ENCODE results near the gene MBNL1. TPM values are rescaled to one million over a fixed set of nuclear protein-coding genes. Genes with fewer than 3 reads are reported as not detected.

Gene MBNL1
- total RNA-seq, 1 experiment from 2014 or later, result 68.6 TPM

DNA sequence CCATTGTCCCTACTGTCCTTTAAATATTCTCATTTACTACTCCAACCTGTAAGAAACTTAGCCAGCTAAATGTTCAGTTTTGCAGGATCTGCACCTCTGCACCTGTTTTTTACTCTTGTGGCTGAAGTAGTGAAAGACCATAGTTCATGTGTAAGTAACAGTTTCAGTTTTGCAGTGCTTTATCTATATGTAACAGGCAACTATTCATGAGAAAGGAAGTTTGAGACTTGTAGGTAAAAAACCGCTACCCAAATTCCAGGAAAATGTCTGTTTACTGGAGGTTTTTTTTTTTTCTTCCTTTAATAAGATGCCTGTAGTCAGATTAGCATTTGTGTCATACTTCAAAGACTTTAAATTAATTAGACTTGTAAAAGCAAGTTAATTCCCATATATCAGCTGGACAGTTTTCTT is 25.4 kb upstream of the MBNL1 start:
- TF ChIP-seq, protein P1, sequence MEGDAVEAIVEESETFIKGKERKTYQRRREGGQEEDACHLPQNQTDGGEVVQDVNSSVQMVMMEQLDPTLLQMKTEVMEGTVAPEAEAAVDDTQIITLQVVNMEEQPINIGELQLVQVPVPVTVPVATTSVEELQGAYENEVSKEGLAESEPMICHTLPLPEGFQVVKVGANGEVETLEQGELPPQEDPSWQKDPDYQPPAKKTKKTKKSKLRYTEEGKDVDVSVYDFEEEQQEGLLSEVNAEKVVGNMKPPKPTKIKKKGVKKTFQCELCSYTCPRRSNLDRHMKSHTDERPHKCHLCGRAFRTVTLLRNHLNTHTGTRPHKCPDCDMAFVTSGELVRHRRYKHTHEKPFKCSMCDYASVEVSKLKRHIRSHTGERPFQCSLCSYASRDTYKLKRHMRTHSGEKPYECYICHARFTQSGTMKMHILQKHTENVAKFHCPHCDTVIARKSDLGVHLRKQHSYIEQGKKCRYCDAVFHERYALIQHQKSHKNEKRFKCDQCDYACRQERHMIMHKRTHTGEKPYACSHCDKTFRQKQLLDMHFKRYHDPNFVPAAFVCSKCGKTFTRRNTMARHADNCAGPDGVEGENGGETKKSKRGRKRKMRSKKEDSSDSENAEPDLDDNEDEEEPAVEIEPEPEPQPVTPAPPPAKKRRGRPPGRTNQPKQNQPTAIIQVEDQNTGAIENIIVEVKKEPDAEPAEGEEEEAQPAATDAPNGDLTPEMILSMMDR (IDR thresholded peaks at IDR 0.05; ENCODE audit: insufficient read depth in 1 of 2, low read depth in 1 of 2, low read length in 1 of 2, severe bottlenecking in 1 of 2, unreplicated experiment in 1 of 2), result no peak
- ChIA-PET POLR2A (no interaction called here), CTCF (no interaction called here)
- intact Hi-C loops (cut with micrococcal nuclease; ENCODE audit: unreplicated experiment), result no loop called here
- no peaks in the 10 kb centered on the region for H3K4me1 Mint-ChIP-seq (ENCODE audit: low read depth, unreplicated experiment)
- Histone ChIP-seq H3K36me3 (ENCODE audit: control insufficient read depth, insufficient read depth, low read length) (no peaks in the 10 kb centered on the region), H3K4me1 (no peaks in the 10 kb centered on the region), H3K9me3 (no peaks in the 10 kb centered on the region), H3K27me3 (replicated peaks; ENCODE audit: control insufficient read depth, insufficient read depth, low read length) (no peaks in the 10 kb centered on the region), H3K4me3 (ENCODE audit: low read depth, low read length) (no peak overlapping the region)
- BruUV-seq (replicated peaks), result no TSS peak
- no peak overlapping the region for H3K27ac Mint-ChIP-seq (ENCODE audit: unreplicated experiment)
- DNase-seq, result no peak
- H3K36me3 Mint-ChIP-seq (ENCODE audit: insufficient read depth, unreplicated experiment), result no peaks in the 10 kb centered on the region
- no peaks in the 10 kb centered on the region for H3K27me3 Mint-ChIP-seq (ENCODE audit: insufficient read depth, unreplicated experiment)
- no peaks in the 10 kb centered on the region for H3K9me3 Mint-ChIP-seq (ENCODE audit: unreplicated experiment)
- no peak overlapping the region for H3K4me3 Mint-ChIP-seq (ENCODE audit: unreplicated experiment)

DNA sequence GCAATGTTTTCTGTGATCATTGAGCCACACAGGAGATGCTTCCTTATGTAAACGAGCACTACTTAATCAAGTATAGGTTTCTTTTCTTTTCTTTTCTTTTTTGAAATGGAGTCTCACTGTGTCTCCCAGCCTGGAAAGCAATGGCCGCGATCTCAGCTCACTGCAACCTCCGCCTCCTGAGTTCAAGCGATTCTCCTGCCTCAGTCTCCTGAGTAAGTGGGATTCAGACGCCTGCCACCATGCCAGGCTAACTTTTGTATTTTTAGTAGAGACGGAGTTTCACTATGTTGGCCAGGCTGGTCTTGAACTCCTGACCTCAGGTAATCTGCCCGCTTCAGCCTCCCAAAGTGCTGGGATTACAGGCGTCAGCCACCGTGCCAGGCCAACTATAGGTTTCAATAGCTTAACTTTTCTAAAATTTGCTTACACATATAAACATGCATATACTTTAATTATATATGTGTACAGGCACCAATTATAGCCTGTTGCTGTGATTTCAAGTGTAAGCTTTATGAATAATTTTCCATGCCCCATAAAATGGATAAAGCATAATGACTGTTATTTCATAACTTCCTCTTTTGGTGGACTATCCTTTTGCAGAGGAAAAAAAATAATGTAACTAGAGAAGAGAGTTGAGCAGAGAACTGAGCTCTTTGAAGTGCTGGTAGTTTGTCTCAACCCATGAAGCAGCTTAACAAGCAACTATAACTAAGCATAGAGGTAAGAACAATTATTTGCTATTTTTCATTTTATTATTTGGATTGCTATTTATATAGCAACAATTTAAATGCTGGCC is 24.8 kb upstream of the MBNL1 start:
- TF ChIP-seq, protein P1 (IDR thresholded peaks at IDR 0.05; ENCODE audit: insufficient read depth in 1 of 2, low read depth in 1 of 2, low read length in 1 of 2, severe bottlenecking in 1 of 2, unreplicated experiment in 1 of 2), result no peak
- no peaks in the 10 kb centered on the region for H3K4me1 ChIP-seq
- no peak overlapping the region for H3K4me3 ChIP-seq (ENCODE audit: low read depth, low read length)
- no peak overlapping the region for H3K27ac Mint-ChIP-seq (ENCODE audit: unreplicated experiment)
- no peaks in the 10 kb centered on the region for H3K9me3 ChIP-seq
- ChIA-PET POLR2A (no interaction called here), CTCF (no interaction called here)
- intact Hi-C loops (cut with micrococcal nuclease; ENCODE audit: unreplicated experiment), result no loop called here
- H3K36me3 ChIP-seq (ENCODE audit: control insufficient read depth, insufficient read depth, low read length), result no peaks in the 10 kb centered on the region
- no TSS peak for BruUV-seq (replicated peaks)
- H3K27me3 ChIP-seq (replicated peaks; ENCODE audit: control insufficient read depth, insufficient read depth, low read length), result no peaks in the 10 kb centered on the region
- no peaks in the 10 kb centered on the region for H3K4me1 Mint-ChIP-seq (ENCODE audit: low read depth, unreplicated experiment)
- no peaks in the 10 kb centered on the region for H3K27me3 Mint-ChIP-seq (ENCODE audit: insufficient read depth, unreplicated experiment)
- H3K36me3 Mint-ChIP-seq (ENCODE audit: insufficient read depth, unreplicated experiment), result no peaks in the 10 kb centered on the region
- H3K9me3 Mint-ChIP-seq (ENCODE audit: unreplicated experiment), result no peaks in the 10 kb centered on the region
- no peak overlapping the region for H3K4me3 Mint-ChIP-seq (ENCODE audit: unreplicated experiment)
- DNase-seq, result no peak

DNA sequence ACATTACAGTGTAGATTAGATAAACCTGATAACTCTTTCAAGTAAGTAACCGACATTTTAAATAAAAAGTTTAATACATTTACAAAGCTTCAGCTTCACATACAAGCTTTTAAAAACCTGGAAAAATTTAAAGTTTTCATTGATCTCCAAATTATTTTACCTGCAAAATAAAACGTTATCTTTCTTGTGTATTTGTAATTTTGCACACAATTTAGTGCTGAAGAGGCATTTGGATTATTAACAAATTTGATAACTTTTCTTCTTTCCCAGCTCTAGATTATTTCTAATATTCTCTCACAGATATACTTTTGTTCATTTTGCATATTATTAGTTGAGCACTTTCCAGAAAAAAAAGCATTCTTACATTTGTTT is 24.2 kb upstream of the MBNL1 start:
- Histone ChIP-seq H3K36me3 (ENCODE audit: control insufficient read depth, insufficient read depth, low read length) (no peaks in the 10 kb centered on the region), H3K9me3 (no peaks in the 10 kb centered on the region), H3K27me3 (replicated peaks; ENCODE audit: control insufficient read depth, insufficient read depth, low read length) (no peaks in the 10 kb centered on the region), H3K4me3 (ENCODE audit: low read depth, low read length) (no peak overlapping the region), H3K4me1 (no peaks in the 10 kb centered on the region)
- CTCF ChIA-PET, result no interaction called here
- DNase-seq, result no peak
- H3K36me3 Mint-ChIP-seq (ENCODE audit: insufficient read depth, unreplicated experiment), result no peaks in the 10 kb centered on the region
- H3K27me3 Mint-ChIP-seq (ENCODE audit: insufficient read depth, unreplicated experiment), result no peaks in the 10 kb centered on the region
- no peak overlapping the region for H3K4me3 Mint-ChIP-seq (ENCODE audit: unreplicated experiment)
- POLR2A ChIA-PET, result no interaction called here
- no TSS peak for BruUV-seq (replicated peaks)
- intact Hi-C loops (cut with micrococcal nuclease; ENCODE audit: unreplicated experiment), result no loop called here
- no peaks in the 10 kb centered on the region for H3K9me3 Mint-ChIP-seq (ENCODE audit: unreplicated experiment)
- H3K27ac Mint-ChIP-seq (ENCODE audit: unreplicated experiment), result no peak overlapping the region
- no peaks in the 10 kb centered on the region for H3K4me1 Mint-ChIP-seq (ENCODE audit: low read depth, unreplicated experiment)
- TF ChIP-seq, protein P1 (IDR thresholded peaks at IDR 0.05; ENCODE audit: insufficient read depth in 1 of 2, low read depth in 1 of 2, low read length in 1 of 2, severe bottlenecking in 1 of 2, unreplicated experiment in 1 of 2), result no peak

Data from Caco-2 (cell line).